HG03280 (cell line): Measurements from ENCODE around the gene ZNF536.

Experiments used
- ATAC-seq: cut with Tn5 transposase; IDR thresholded peaks from one replicate; pipeline ENCODE4 v1.9.1; 2021; ENCODE audit warnings: mild to moderate bottlenecking, moderate library complexity; ENCODE audit not compliant: unreplicated experiment

The ZNF536 gene

DNA sequence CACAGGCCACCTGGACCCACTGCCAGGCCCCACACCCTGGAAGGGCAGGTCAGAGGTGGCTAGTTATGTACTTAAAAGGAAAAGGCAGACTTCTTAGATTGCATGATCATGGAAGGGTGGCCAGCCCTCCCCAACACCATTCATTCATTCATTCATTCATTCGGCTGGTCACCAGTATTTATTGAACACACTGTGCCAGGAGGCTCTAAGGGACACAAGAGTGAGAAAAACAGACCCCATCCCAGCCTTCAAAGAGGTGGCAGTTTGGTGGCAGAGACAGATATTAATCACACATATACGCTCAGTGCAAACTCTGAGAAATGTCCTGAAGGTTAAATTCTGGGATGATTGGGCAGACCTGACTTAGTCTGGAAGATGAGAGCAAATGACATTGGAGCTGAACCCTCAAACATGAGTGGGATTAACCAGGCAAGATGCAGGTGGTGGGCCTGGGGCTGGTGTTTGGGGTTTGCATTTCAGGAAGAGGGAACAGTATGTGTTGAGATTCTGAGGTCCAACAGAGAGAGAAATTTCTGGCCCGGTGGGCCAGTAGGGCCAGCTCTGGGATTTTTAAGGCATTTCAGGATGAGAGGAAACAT lies 147.5 kb downstream of the ZNF536 start:
- ATAC-seq, result no peak

DNA sequence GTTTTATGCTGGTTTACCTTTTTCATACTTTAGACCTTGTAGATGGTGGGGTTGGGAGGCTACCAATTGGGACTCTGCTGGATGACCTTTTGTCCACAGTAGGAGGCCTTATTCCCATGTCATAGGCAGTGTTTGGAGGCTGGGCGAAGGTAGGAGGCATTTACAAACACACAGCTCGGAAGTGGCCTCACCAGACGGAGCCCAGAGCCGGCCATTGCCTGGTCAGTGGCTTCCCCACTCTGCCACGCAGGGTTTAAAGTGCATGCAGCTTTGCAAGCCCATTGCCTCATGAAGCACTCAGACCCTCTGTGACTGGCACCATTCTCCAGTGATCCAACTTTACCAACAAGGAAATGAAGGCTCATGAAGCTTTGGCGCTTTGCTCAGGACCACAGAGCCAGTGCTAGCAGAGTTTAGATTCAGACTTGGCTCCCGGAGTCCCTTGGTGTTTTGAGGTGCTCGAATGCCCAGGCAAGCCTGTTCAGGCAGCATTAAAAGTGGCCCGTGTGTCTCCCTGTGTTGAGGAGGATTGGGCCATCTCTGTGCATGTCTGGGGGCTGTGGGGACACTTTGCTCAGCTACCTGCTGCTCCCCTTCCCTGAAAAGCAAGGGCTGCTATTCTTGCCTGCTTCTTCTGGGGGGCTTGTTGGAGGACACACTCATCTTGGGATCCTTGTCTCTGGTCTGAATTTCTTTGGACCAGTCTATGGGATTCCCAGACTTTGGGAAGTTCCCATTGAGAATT lies 148.7 kb downstream of the ZNF536 start:
- no peak for ATAC-seq

- ATAC-seq, result no peak
These were observed 149.8 kb downstream of the ZNF536 start for GRCh38 chr19:30521937-30522336.

- no peak for ATAC-seq
These were observed 150.2 kb downstream of the ZNF536 start for GRCh38 chr19:30522341-30522740.

DNA sequence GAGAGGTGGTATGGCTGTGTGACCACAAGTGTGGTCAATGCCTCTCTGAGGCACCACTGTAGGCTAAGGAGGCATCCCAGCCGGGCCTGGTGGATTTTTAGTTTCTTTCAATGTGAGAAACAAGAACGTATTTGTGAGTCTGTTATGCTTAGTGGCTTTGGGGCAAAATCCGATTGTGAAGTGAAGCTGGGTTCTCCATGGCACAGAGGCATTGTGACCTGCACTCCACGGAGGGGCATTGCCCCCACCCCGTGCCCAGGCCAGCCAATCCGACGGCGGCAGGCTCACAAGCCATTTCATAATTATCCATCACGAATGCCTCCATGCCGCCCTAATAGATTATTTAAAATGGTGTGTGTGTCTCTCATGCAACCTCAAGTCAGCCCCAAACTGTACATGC lies 151.6 kb downstream of the ZNF536 start:
- no peak for ATAC-seq

DNA sequence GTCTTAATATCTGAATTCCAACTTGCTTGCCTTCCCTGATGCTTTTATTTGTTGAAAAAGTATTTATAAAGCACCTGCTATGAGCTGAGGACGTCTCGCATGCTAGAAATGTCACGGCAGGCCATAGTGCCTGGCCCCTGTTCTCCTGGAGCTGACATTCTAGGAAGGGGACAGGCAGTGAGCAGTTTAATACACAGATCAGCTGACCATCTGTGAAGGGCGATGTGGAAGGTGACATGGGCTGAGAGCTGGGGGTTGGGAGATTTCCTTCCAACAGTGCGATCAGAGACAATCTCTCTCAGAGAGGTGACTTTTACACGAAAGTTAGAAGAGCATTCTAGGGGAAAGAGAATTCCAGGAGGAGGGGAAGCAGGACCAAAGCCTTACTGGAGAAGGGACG lies 153.2 kb downstream of the ZNF536 start:
- ATAC-seq, result no peak

GRCh38 chr19:30528919-30529318 lies 156.7 kb downstream of the ZNF536 start:
- ATAC-seq, result no peak

DNA sequence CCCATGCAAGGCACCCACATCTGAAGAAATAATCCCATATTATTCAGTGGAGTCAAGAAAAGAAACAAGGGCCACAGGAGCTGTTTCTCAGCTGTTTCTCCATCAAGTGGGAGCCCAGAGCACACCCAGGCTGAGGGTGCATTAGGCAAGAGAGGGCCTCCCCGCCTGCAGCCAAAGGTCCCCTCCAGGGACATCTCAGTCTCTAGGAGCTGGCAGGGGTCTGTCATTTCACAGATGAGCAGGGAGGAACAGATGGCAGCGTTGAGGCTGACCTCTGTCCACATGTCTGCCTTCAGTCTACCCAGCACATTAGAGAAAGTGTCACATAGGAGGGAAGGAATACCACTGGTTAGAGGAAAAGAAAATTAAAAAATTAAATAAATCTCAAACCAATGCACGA lies 157.7 kb downstream of the ZNF536 start:
- no peak for ATAC-seq

DNA sequence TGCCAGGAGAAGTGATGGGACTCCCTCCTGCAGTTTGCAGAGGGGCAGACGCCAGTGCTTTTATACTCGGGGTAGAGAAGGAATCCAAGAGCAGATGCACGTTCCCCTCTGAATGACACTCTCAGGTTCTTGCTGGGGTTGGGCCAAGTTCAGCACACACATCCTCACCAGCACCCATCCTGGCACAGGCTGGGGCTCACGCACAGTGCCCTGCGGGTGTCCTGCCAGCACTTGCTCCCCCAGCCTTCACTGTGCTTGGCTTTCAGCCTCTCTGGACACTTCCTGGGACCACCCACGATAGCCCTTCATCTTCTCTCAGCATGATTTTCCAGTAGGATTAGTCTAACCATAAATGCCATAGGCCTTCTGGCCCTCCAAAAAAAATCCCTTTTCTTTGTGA lies 158.6 kb downstream of the ZNF536 start:
- no peak for ATAC-seq

- no peak for ATAC-seq
These were observed 162.8 kb downstream of the ZNF536 start for GRCh38 chr19:30535011-30535410.

DNA sequence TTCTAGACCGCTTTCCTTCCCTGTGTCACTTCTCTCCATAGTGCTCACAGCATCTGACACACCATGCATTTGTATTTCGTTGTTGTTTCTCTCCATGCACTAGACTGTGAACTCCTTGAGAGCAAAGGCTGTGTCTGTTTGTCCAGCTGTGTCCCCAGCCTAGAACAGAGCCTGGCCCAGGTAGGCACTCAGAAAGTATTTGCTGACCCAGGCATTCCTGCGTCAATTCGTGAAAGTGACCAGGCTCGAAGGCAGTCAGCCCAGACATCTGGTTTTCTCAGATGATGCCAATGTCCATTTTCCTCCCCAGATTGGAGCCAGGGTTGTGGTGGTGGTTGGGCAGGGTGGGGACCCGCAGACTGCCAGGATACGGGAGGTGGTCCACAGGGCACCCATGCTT lies 164.8 kb downstream of the ZNF536 start:
- ATAC-seq, result no peak

DNA sequence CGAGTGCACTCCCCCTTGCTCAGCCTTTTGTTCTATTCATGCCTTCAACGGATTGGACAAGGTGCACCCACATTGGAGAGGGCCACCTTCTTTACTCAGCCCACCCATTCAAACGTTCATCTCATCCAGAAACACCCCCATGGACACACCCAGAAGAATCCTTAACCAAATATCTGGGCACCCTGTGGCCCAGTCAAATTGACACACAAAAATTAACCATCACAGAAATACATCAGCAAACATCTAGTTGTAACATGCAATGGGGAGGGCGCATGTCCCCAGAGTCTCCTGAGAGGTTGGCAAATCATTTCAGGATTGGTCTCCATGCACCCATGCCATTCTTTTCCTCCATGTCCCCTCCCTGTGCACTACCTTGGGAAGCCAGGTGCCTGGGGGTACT lies 167.1 kb downstream of the ZNF536 start:
- ATAC-seq, result no peak

DNA sequence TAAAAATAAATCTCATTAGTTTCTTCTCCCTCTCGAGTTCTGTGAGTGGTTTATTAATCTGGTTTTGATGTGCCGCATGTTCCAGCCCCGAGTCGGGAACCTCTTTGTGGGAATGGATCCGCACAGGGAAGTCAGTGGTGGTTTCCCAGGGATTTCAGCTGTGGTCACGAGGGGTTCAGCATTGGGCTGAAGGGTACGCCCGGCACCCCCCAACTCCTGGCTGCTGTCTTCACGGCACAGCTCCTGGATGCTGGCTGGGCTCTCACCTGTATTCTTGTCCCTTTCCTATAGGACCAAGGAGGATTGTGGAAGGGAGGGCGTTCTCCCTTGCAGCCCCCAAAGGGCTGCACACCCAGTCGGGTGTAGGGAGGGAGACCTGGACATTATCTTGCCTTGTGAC lies 167.8 kb downstream of the ZNF536 start:
- ATAC-seq, result no peak

- no peak for ATAC-seq
These were observed 168.6 kb downstream of the ZNF536 start for GRCh38 chr19:30540761-30541160.

- ATAC-seq, result no peak
These were observed 169.4 kb downstream of the ZNF536 start for GRCh38 chr19:30541575-30541974.

GRCh38 chr19:30543243-30543945 lies 171.2 kb downstream of the ZNF536 start:
- ATAC-seq, result no peak

DNA sequence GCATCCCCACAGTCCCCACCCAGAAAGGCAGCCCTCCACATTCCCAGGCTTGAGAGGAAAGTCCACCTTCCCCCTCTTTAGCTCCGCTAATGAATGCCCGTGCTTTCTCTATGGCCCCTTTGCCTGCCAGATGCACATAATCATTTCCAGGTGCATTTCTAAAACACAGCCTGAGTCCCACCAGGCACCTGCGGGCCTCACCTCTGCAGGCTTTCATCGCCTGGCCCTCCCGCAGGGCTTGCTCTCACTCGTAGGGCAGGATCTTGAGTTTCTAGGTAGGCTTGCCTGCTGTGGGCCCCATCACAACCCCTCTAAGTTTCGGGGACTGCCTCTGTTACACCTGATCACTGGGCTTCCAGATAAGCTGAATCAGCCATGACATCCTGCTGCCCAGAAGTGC lies 173.6 kb downstream of the ZNF536 start:
- no peak for ATAC-seq

- ATAC-seq, result no peak
These were observed 174.1 kb downstream of the ZNF536 start for GRCh38 chr19:30546332-30546731.

GRCh38 chr19:30547246-30547645 lies 175.1 kb downstream of the ZNF536 start:
- ATAC-seq, result no peak

DNA sequence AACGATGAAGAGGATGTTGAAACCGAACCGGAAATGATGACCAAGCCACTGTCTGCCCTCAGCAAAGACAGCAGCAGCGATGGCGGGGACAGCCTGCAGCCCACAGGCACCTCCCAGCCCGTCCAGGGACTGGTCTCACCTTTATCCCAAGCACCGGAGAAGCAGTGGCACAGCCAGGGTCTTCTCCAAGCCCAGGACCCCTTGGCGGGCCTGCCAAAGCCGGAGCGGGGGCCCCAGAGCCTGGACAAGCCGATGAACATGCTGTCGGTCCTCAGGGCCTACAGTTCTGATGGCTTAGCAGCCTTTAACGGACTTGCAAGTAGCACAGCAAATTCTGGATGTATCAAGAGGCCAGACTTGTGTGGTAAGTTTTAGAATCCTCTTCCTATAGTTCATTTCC lies 177.0 kb downstream of the ZNF536 start:
- ATAC-seq, result no peak

DNA sequence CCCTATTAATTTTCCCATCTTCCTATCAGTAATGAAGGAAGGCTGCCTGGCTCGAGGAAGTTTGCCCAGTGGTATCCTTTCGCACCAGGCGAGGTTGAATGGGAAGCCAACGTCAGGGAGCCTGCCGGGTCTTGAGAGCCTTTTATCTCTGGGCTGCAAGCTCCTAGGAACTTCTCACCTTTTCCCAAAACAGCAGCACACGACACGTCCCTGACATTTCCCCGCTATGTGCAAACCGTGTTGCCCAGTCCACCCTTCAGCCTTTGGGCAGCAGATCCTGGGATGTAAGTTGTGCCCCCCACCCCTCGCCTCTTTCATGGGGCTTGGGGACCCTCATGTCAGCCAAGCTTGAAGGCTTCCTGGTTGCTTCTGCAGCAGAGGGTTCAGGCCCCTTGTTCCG lies 179.1 kb downstream of the ZNF536 start:
- ATAC-seq, result no peak

GRCh38 chr19:30552593-30552992 lies 180.4 kb downstream of the ZNF536 start:
- no peak for ATAC-seq
